Endothelial cell (in vitro differentiated cells): ENCODE measurements around the gene LY6G5B. TPM values are rescaled to one million over a fixed set of nuclear protein-coding genes. Genes with fewer than 3 reads are reported as not detected.

Experiments
- DNase-seq: peaks from one replicate; pipeline ENCODE4 v3.0.0; 2021; ENCODE audit warnings: low spot score
- H3K27ac Mint-ChIP-seq: one replicate; pipeline ENCODE4 v1.8.0; 2021; ENCODE audit warnings: mixed read lengths, inconsistent platforms; ENCODE audit not compliant: unreplicated experiment
- H3K27me3 Mint-ChIP-seq: one replicate; pipeline ENCODE4 v1.8.0; 2021; ENCODE audit warnings: mild to moderate bottlenecking, moderate library complexity, mixed read lengths, inconsistent platforms; ENCODE audit not compliant: unreplicated experiment
- H3K36me3 Mint-ChIP-seq: one replicate; pipeline ENCODE4 v1.8.0; 2021; ENCODE audit warnings: mild to moderate bottlenecking, low read depth, mixed read lengths, inconsistent platforms; ENCODE audit not compliant: unreplicated experiment
- H3K4me1 Mint-ChIP-seq: one replicate; pipeline ENCODE4 v1.8.0; 2021; ENCODE audit warnings: mild to moderate bottlenecking, mixed read lengths, inconsistent platforms; ENCODE audit not compliant: unreplicated experiment
- H3K4me3 Mint-ChIP-seq: one replicate; pipeline ENCODE4 v1.8.0; 2021; ENCODE audit warnings: mild to moderate bottlenecking, mixed read lengths, inconsistent platforms; ENCODE audit not compliant: unreplicated experiment
- H3K9me3 Mint-ChIP-seq: one replicate; pipeline ENCODE4 v1.8.0; 2021; ENCODE audit warnings: mixed read lengths, inconsistent platforms; ENCODE audit not compliant: unreplicated experiment
- CTCF ChIP-seq: fragments of 200-600 bp; sonication (generic); IDR thresholded peaks from one replicate; pipeline ENCODE4 v1.5.0; 2021; ENCODE audit warnings: antibody characterized with exemption; ENCODE audit not compliant: unreplicated experiment
- total RNA-seq: library from RNA; stranded (reverse); fragmentation: NEBNext Ultra II Directional; extraction: Animal tissue kit (Norgen Biotek cat#: 25700); gene quantifications from one replicate; pipeline ENCODE4 v1.2.1, GENCODE V29; 2021; ENCODE audit not compliant: unreplicated experiment

LY6G5B gene
- total RNA-seq, 1 donor from 2014 or later, result 16.3 TPM

GRCh38 chr6:31663961-31664789 lies 5.6 kb upstream of the LY6G5B start:
- H3K4me1 Mint-ChIP-seq, result peaks cover 30% of the 10 kb centered on the region
- no peak for DNase-seq

GRCh38 chr6:31664790-31665500 lies 4.8 kb upstream of the LY6G5B start, which contains the start of gene GPANK1:
GPANK1 (minus strand) TSS chr6:31664997; CDS start chr6:31664478, 519 bp downstream.
- H3K36me3 Mint-ChIP-seq, result peaks cover 14% of the 10 kb centered on the region
- H3K4me1 Mint-ChIP-seq, result peaks cover 27% of the 10 kb centered on the region
- peak; percentile 59 for DNase-seq
- peak within 1 kb of the TSS; percentile 97 for H3K27ac Mint-ChIP-seq
- no peaks in the 10 kb centered on the region for H3K9me3 Mint-ChIP-seq
- H3K27me3 Mint-ChIP-seq, result peaks cover 5% of the 10 kb centered on the region
- peak within 1 kb of the TSS; percentile 97 for H3K4me3 Mint-ChIP-seq
- no peak for TF ChIP-seq CTCF

More at GRCh38 chr6:31663961-31664789, 5.6 kb upstream of the LY6G5B start:
- H3K27me3 Mint-ChIP-seq, result peaks cover 5% of the 10 kb centered on the region
- H3K4me3 Mint-ChIP-seq, result peak overlapping the region; percentile 97
- peak overlapping the region; percentile 97 for H3K27ac Mint-ChIP-seq
- H3K9me3 Mint-ChIP-seq, result no peaks in the 10 kb centered on the region
- H3K36me3 Mint-ChIP-seq, result peaks cover 13% of the 10 kb centered on the region
- TF ChIP-seq CTCF, result no peak

GRCh38 chr6:31665501-31666336 lies 4.1 kb upstream of the LY6G5B start, which contains the start of gene CSNK2B:
CSNK2B (plus strand) TSS chr6:31666080; CDS start chr6:31666832, 752 bp downstream.
- DNase-seq, result peak; percentile 83
- peak within 1 kb of the TSS; percentile 97 for H3K27ac Mint-ChIP-seq
- peaks cover 27% of the 10 kb centered on the region for H3K4me1 Mint-ChIP-seq
- peak within 1 kb of the TSS; percentile 97 for H3K4me3 Mint-ChIP-seq
- peaks cover 22% of the 10 kb centered on the region for H3K36me3 Mint-ChIP-seq
- H3K27me3 Mint-ChIP-seq, result peaks cover 5% of the 10 kb centered on the region
- H3K9me3 Mint-ChIP-seq, result no peaks in the 10 kb centered on the region
- TF ChIP-seq CTCF, result no peak

- no peak for DNase-seq
- TF ChIP-seq CTCF, result no peak
- Mint-ChIP-seq H3K4me1 (peaks cover 24% of the 10 kb centered on the region), H3K36me3 (peaks cover 23% of the 10 kb centered on the region), H3K4me3 (peak overlapping the region; percentile 97), H3K27ac (peak overlapping the region; percentile 97), H3K27me3 (peaks cover 5% of the 10 kb centered on the region), H3K9me3 (no peaks in the 10 kb centered on the region)
Observed at GRCh38 chr6:31666337-31666965, 3.3 kb upstream of the LY6G5B start.
